Motor neuron (in vitro differentiated cells): Measurements from ENCODE around the gene TRAM1L1. TPM values are rescaled to one million over a fixed set of nuclear protein-coding genes. Genes with fewer than 3 reads are reported as not detected.
A peak's percentile ranks its signal among the peaks of the same experiment; 100 is the strongest.

Experiments used
- ATAC-seq, 8 experiments: fragments of 200-7000 bp; cut with Tn5 transposase; replicated peaks in 6 of 8; 2 replicates each; pipeline ENCODE4 v1.8.0; 2021; ENCODE audit warnings: mild to moderate bottlenecking in 8 of 8, moderate library complexity in 8 of 8
- H3K27ac ChIP-seq, 2 donors: fragments of 250-450 bp; sonication (Bioruptor Pico); 2 replicates each; pipeline ENCODE4 v1.9.0; 2021; ENCODE audit warnings: antibody characterized with exemption in 2 of 2, mild to moderate bottlenecking in 2 of 2, moderate library complexity in 1 of 2
- H3K4me1 ChIP-seq, 2 donors: fragments of 250-450 bp; sonication (Bioruptor Pico); replicated peaks in 1 of 2; 2 replicates each; pipeline ENCODE4 v1.6.1; 2021; ENCODE audit warnings: antibody characterized with exemption in 2 of 2, mild to moderate bottlenecking in 2 of 2, moderate library complexity in 1 of 2
- H3K4me3 ChIP-seq, 5 donors: fragments of 250-450 bp; sonication (Bioruptor Pico); 2 replicates each; pipeline ENCODE4 v1.9.0; 2021; ENCODE audit warnings: antibody characterized with exemption in 5 of 5, mild to moderate bottlenecking in 5 of 5, moderate library complexity in 4 of 5
- WGBS, 10 experiments: fragments of 450-650 bp; shearing (Covaris generic); methylation state at CpG; one replicate each; pipeline ENCODE4 v1.0.0; 2022; 5-methylcytosine and 5-hydroxymethylcytosine counted together
- in situ Hi-C, 9 experiments: fragments of 400-800 bp; cut with MboI; loops; one replicate each; pipeline ENCODE4 v1.15.0; 2021; ENCODE audit warnings: low sequenced_read_pairs in 9 of 9, low pct_unique_long_range_greater_than_20kb in 2 of 9; ENCODE audit not compliant: unreplicated experiment in 9 of 9
- total RNA-seq, 8 experiments: library from RNA; unstranded; fragments of 300-600 nt; gene quantifications; 2 replicates each; pipeline versions ENCODE4 v1.2.3 to v1.2.4, GENCODE V29; 2022

TRAM1L1 gene
- 10 to 100 TPM in 4 of 8 experiments, 1 to 10 TPM in 3, under 1 TPM in 1; 0.66 to 16.4 (median 9.2) TPM for total RNA-seq

- peak; percentile 55 to 99 (median 98) for ATAC-seq
- in situ Hi-C loops, result no loop called here
- peak within 1 kb of the TSS; percentile 56 to 60 for H3K27ac ChIP-seq
- 1 to 61% (median 10%) methylated on average over 2 to 23 of the region's 45 CpGs for WGBS, 10 experiments
- peak within 1 kb of the TSS; percentile 38 to 50 (median 43) for H3K4me3 ChIP-seq
- no peaks in the 10 kb centered on the region for H3K4me1 ChIP-seq
Observed at GRCh38 chr4:117084866-117085701, at the start of gene TRAM1L1. TSS of gene TRAM1L1 (minus strand) at chr4:117085576. CDS start at chr4:117085393, 183 bp downstream.

GRCh38 chr4:117134386-117134785, 49.0 kb upstream of the TRAM1L1 start:
- H3K27ac ChIP-seq, result no peak overlapping the region
- in situ Hi-C loops, result loop anchor here in 5 of 9 experiments (25.0 kb wide), 4 partner anchors 428 to 1128 kb away; partner anchors contain the start of gene NDST3 (in 3 of the 5)
- 0 to 20% (median 2%) methylated on average over 1 to 4 of the region's 4 CpGs; no CpG with 5 or more reads in 1 of the 10 experiments for WGBS, 10 experiments
- no peaks in the 10 kb centered on the region for H3K4me1 ChIP-seq
- no peak overlapping the region for H3K4me3 ChIP-seq
- peak; percentile 55 to 98 (median 67) for ATAC-seq

GRCh38 chr4:117096886-117097285, 11.5 kb upstream of the TRAM1L1 start:
- peaks cover 0 to 5% of the 10 kb centered on the region in 2 donors for H3K4me1 ChIP-seq
- no peak overlapping the region for H3K4me3 ChIP-seq
- H3K27ac ChIP-seq, result no peak overlapping the region
- ATAC-seq, result no peak
- in situ Hi-C loops, result no loop called here

- in situ Hi-C loops, result no loop called here
- no peak for ATAC-seq
- 2 to 100% (median 84%) methylated on average over 3 to 5 of the region's 5 CpGs; no CpG with 5 or more reads in 1 of the 10 experiments for WGBS, 10 experiments
- Histone ChIP-seq H3K4me3 (no peak overlapping the region), H3K27ac (no peak overlapping the region), H3K4me1 (peaks cover 0 to 5% of the 10 kb centered on the region in 2 donors)
Observed at GRCh38 chr4:117096462-117096861, 11.1 kb upstream of the TRAM1L1 start.

GRCh38 chr4:117093571-117093970, 8.2 kb upstream of the TRAM1L1 start:
- in situ Hi-C loops, result no loop called here
- no peak for ATAC-seq
- no peak overlapping the region for H3K4me3 ChIP-seq
- no peak overlapping the region for H3K27ac ChIP-seq
- peaks cover 0 to 2% of the 10 kb centered on the region in 2 donors for H3K4me1 ChIP-seq

- no peak overlapping the region for H3K4me3 ChIP-seq
- in situ Hi-C loops, result no loop called here
- WGBS, 10 experiments, result 0 to 100% (median 69%) methylated on average over 1 to 2 of the region's 2 CpGs; no CpG with 5 or more reads in 1 of the 10 experiments
Observed at GRCh38 chr4:117077760-117078159, 7.6 kb downstream of the TRAM1L1 start.

GRCh38 chr4:117068120-117068519, 17.3 kb downstream of the TRAM1L1 start:
- in situ Hi-C loops, result no loop called here
- no peak overlapping the region for H3K27ac ChIP-seq
- H3K4me3 ChIP-seq, result no peak overlapping the region
- no peaks in the 10 kb centered on the region for H3K4me1 ChIP-seq
- no peak for ATAC-seq
- 8 to 100% (median 84%) methylated on average over 1 to 3 of the region's 3 CpGs for WGBS, 10 experiments

More at GRCh38 chr4:117077760-117078159, 7.6 kb downstream of the TRAM1L1 start:
- Histone ChIP-seq H3K27ac (no peak overlapping the region), H3K4me1 (peaks cover 0 to 15% of the 10 kb centered on the region in 2 donors)
- peak in 3 of 8 experiments; percentile 50 to 67 (median 61) for ATAC-seq

DNA sequence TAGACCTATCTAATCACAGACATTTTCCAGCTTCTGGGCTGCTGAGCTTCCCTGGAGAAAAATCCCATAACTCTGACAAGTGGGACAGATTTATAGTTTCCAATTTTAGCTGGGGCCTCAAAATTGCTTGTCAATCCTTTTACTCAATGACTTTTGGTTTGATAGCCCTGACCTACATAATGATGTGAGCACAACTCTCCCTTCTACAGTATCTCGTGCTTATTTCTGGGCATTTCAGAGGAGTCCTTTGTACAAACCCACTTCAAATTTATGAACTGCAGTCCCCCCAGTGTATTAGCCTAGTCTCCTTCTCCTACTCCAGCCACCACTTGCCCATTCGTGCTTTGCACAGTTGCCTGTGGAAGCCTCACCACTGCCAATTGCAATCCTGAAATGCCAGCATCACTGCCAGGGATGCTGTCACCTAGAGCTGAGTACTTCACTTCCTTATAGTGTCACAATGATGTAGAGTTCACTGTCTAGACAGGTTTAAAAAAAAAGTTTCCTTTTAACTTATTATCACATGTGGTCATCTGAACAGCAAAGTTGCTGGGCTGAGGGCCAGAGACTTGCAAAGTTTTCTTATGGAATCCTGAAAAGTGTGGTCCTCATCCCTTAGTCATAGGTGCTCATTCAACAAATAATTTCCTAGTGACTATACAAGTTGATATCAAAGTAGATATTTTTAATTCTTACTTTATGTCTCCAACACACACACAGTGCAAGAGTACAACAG, 21.2 kb downstream of the TRAM1L1 start:
- Histone ChIP-seq H3K4me3 (no peak overlapping the region), H3K27ac (no peak overlapping the region), H3K4me1 (no peaks in the 10 kb centered on the region)
- peak in 2 of 8 experiments; percentile 59 to 63 for ATAC-seq
- in situ Hi-C loops, result no loop called here
- WGBS, 10 experiments, result 0 to 88% (median 52%) methylated on average over 1 to 2 of the region's 2 CpGs; no CpG with 5 or more reads in 4 of the 10 experiments

GRCh38 chr4:117042962-117043361, 42.4 kb downstream of the TRAM1L1 start:
- ATAC-seq, result no peak
- in situ Hi-C loops, result no loop called here
- no peak overlapping the region for H3K4me3 ChIP-seq
- no peaks in the 10 kb centered on the region for H3K4me1 ChIP-seq
- H3K27ac ChIP-seq, result no peak overlapping the region
- 4 to 100% (median 80%) methylated on average over 2 to 5 of the region's 5 CpGs; no CpG with 5 or more reads in 1 of the 10 experiments for WGBS, 10 experiments
